Measurements from ENCODE around the gene BCL7B.
"Not testable (repeated sequence)": the region's sequence is repeated elsewhere in the genome, so short reads cannot be mapped to it uniquely, and the experiment has no call there.

BCL7B gene

GRCh38 chr7:73532224-73532623 is 25.3 kb downstream of the BCL7B start:
- DNase-seq = no peak

- DNase-seq = no peak
Measured at GRCh38 chr7:73530800-73531199, 26.7 kb downstream of the BCL7B start.

GRCh38 chr7:73526896-73527821 is 30.3 kb downstream of the BCL7B start:
- no peak for DNase-seq

- not testable (repeated sequence) for DNase-seq
Measured at GRCh38 chr7:73526158-73526494, 31.4 kb downstream of the BCL7B start.

- peak; percentile 99 for DNase-seq
Measured at GRCh38 chr7:73522105-73522872, 35.2 kb downstream of the BCL7B start, which contains the start of gene BAZ1B. Gene BAZ1B, minus strand, starts transcription at chr7:73522293. Its CDS starts 360 bp downstream, at chr7:73521933.

GRCh38 chr7:73521636-73522104 is 35.8 kb downstream of the BCL7B start:
- no peak for DNase-seq

DNA sequence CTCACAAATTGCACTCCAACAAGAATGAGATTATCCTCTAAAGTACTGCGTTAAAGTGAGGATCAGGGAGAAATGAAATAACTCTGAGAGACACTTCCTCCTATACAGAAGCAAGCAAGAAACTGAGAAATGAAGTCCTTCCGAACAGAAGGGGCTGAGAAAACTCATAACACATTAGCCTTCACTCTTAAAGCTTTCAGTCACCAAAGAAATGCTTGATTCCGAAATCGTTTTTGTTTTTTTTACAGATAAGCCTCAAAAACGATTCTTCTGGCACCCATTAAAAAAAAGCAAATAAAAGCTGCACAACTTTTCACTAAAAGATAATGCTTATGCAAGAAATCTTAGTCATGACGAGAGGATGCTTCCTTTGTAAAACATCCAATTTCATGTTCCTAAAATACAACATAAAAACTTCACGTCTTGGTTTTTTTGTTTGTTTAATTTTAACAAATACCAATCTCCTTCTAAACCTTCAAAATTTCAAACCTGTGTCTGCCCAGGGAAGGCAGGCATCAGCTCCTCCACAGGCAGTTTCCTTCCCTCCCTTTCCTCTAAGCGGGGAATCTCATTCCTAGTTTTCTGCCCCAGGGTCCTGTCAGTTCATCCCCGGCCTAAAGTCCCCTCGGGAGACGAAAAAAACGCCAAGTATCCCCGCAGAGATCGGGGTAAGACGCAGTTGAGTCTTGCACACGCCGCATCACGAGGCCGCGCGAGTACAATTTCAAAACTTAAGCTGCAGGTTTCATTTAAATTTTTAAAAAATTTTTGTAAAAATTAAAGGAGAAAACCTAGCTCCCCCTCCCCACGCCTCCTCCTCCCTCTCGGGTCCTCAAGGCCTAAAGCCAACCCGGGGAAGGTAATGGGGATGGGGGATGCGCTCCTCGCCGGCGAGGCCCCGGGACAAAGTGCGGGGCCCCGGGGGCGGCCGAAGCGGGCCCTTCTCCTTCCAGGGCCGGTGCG is 36.5 kb downstream of the BCL7B start:
- DNase-seq = peak; percentile 40

GRCh38 chr7:73519867-73520672 is 37.4 kb downstream of the BCL7B start:
- no peak for DNase-seq

- no peak for DNase-seq
Measured at GRCh38 chr7:73518470-73518869, 39.0 kb downstream of the BCL7B start.

GRCh38 chr7:73517241-73517995 is 40.1 kb downstream of the BCL7B start:
- no peak for DNase-seq

- no peak for DNase-seq
Measured at GRCh38 chr7:73515178-73515577, 42.3 kb downstream of the BCL7B start.

- DNase-seq = no peak
Measured at GRCh38 chr7:73512018-73512780, 45.3 kb downstream of the BCL7B start.

- no peak for DNase-seq
Measured at GRCh38 chr7:73509463-73509862, 48.0 kb downstream of the BCL7B start.

DNA sequence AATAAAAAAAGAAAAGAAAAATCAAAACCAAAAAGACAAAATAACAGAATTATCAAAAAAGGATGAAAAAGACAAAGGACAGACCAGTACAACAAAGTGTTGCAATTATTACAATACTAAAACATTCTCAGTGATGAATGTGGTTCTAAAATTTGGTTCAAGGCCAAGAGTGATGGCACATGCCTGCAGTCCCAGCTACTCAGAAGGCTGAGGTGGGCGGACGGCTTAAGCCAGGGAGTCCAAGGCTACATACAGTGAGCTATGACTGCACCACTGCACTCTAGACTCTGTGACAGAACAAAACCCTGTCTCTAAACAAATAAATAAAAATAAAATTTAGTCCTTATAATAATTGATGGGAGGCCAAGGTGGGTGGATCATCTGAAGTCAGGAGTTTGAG is 49.9 kb downstream of the BCL7B start:
- no peak for DNase-seq

GRCh38 chr7:73504920-73505319 is 52.6 kb downstream of the BCL7B start:
- DNase-seq = no peak

- no peak for DNase-seq
Measured at GRCh38 chr7:73504017-73504416, 53.5 kb downstream of the BCL7B start.

DNA sequence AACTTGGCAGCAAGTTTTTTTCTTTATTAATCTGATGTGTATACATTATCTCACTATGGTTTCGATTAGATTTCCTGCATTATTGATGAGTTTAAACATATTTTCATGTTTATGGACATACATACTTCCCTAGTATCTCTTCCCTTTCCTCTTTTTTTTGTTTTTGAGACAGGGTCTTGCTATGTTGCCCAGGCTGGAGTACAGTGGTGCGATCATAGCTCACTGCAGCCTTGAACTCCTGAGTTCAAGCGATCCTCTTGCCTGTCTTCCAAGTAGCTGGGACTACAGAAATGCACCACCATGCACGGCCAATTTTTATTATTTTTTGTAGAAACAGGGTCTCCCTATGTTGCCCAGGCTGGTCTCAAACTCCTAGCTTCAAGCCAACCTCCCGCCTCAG is 54.3 kb downstream of the BCL7B start:
- DNase-seq = no peak

GRCh38 chr7:73496626-73497025 is 60.9 kb downstream of the BCL7B start:
- no peak for DNase-seq

DNA sequence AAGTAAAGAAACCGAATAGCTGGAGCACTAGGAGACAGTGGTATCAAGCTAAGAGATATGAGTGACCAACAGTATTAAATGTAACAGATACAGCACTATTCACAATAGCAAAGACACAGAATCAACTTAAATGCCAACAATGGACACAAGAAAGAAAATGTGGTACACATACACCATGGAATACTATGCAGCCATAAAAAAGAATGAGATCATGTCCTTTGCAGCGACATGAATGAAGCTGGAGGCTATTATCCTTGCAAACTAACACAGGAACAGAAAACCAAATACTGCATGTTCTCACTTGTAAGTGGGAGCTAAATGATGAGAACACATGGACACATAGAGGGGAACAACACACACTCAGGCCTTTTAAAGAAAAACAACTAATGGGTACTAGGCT is 62.0 kb downstream of the BCL7B start:
- not testable (repeated sequence) for DNase-seq

- no peak for DNase-seq
Measured at GRCh38 chr7:73489976-73490375, 67.5 kb downstream of the BCL7B start.

All from right hindlimb (tissue), 1 donor.